Measurements from ENCODE around the gene STAG2.
A peak's percentile ranks its signal among the peaks of the same experiment; 100 is the strongest.

STAG2 gene

DNA sequence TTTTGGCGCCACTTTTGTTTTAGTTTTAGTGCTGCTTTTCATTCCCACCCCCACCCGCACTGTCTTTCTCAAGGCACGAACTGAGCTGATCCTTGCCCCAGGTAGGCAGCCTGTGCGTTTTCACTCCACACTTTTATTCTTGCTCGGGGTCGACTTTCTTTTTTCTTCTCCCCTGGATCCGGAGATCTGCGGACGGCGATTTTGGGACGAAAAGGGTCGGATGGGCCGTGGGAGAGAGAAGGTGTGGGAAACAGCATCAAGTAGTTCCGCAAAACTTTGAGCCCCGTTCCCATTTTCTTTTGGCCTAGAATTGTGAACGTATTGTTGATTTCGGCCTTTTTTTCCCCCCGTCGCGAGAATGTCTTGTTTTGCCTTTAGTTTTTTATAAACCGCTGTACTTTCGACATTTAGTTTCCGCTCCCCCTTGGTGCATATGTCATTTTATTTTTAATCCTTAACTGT, 531 bp downstream of the STAG2 start:
- peak overlapping the region; percentile 72 for H3K4me3 ChIP-seq (ENCODE audit: low read depth, low read length)
- no peak for DNase-seq (ENCODE audit: low read depth, low spot score)
- ChIA-PET POLR2A (no interaction called here), CTCF (no interaction called here)
- TF ChIP-seq, protein P1, sequence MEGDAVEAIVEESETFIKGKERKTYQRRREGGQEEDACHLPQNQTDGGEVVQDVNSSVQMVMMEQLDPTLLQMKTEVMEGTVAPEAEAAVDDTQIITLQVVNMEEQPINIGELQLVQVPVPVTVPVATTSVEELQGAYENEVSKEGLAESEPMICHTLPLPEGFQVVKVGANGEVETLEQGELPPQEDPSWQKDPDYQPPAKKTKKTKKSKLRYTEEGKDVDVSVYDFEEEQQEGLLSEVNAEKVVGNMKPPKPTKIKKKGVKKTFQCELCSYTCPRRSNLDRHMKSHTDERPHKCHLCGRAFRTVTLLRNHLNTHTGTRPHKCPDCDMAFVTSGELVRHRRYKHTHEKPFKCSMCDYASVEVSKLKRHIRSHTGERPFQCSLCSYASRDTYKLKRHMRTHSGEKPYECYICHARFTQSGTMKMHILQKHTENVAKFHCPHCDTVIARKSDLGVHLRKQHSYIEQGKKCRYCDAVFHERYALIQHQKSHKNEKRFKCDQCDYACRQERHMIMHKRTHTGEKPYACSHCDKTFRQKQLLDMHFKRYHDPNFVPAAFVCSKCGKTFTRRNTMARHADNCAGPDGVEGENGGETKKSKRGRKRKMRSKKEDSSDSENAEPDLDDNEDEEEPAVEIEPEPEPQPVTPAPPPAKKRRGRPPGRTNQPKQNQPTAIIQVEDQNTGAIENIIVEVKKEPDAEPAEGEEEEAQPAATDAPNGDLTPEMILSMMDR (IDR thresholded peaks at IDR 0.05; ENCODE audit: insufficient read depth, low read length, missing control alignments) = no peak

DNA sequence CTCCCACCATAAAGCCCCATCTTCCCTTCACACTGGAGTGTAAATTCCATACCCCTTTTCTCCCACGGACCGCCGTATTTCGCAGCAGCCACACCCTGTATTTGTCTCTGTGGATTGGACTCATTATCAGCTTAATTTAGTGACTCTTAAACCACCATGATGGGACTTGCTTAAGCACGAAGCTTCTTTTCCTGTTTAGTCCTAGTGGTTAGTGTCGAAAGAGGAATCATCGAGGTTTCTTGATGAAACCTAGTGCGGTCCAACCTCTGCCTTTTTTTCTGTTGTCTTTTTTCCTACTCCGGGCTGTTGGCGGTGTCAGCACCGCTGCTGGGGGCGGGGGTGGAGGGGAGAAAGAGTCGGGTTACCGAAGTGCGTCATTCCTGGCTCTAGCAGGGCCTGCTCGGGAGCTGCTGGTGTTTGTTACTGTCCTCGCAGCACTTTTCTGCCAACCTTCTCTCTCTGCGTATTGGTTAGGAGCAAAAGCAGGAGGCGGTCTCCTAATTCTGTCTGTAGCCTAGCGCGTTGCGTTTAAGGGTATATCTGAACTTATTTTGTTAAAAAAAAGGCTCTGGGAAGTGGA, 1.4 kb downstream of the STAG2 start:
- TF ChIP-seq, protein P1 (IDR thresholded peaks at IDR 0.05; ENCODE audit: insufficient read depth, low read length, missing control alignments) = no peak
- ChIA-PET CTCF (no interaction called here), POLR2A (no interaction called here)
- peak overlapping the region; percentile 72 for H3K4me3 ChIP-seq (ENCODE audit: low read depth, low read length)
- peak; percentile 77 for DNase-seq (ENCODE audit: low read depth, low spot score)

DNA sequence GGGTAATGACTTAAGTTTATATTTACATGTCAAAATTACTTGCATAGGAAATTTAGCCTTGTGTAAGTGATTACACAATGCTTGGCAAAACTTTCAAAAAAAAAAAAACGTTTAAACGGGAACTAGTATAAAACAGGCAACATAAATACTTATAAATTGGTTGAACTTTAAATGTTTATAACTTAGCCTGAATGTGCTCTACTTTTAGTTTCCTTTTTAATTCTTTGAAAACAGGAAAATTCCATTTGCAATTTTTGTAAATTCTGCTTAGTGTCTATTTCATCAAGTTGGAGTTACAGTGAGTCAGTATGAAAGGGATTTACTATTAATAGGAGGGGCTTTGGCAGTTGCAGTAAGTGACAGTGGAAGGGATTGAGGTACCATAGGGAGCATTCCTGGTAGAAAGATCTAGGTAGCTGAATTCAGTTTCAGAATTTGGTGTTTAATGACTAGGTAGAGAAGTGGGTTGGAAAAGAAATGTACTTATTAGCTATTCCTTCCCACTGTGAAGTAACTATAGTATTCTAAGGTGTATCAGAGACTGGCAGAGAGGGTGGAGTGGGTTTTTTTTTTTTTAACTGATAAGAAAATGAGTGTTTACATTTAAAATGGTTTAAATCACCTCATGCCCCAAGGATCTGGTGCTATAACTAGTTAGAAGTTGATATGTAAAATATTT, 2.8 kb downstream of the STAG2 start:
- ChIA-PET POLR2A (no interaction called here), CTCF (no interaction called here)
- TF ChIP-seq, protein P1 (IDR thresholded peaks at IDR 0.05; ENCODE audit: insufficient read depth, low read length, missing control alignments) = no peak
- peak overlapping the region; percentile 52 for H3K4me3 ChIP-seq (ENCODE audit: low read depth, low read length)
- no peak for DNase-seq (ENCODE audit: low read depth, low spot score)

DNA sequence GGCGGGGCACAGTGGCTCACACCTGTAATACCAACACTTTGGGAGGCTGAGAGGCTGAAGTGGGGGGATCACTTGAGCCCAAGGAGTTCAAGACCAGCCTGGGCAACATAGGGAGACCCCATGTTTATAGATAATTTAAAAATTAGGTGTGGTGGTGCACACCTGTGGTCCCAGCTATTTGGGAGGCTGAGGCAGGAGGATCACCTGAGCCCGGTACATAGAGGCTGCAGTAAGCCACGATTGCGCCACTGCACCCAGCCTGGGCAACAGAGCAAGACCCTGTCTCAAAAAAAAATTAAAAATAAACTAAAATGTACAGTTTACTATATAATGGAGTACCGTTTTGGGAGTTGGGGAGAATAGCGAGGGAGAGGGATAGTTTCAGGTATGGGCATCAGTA, 4.2 kb downstream of the STAG2 start:
- TF ChIP-seq, protein P1 (IDR thresholded peaks at IDR 0.05; ENCODE audit: insufficient read depth, low read length, missing control alignments) = no peak
- ChIA-PET POLR2A (no interaction called here), CTCF (no interaction called here)
- no peak for DNase-seq (ENCODE audit: low read depth, low spot score)
- H3K4me3 ChIP-seq (ENCODE audit: low read depth, low read length) = no peak overlapping the region

DNA sequence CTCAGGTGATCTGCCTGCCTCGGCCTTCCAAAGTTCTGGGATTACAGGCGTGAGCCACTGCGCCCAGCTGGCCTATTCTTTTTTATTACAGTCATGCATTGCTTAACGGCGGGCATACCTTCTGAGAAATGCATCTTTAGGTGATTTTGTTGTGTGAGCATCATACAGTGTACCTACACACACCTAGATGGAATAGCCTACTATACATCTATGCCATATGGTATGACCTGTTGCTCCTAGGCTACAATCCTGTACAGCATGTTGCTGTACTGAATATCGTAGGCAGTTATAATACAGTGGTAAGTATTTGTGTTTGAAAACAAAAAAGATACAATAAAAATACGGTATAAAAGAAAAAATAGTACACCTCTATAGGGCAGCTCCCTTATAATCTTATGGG, 6.0 kb downstream of the STAG2 start:
- H3K4me3 ChIP-seq (ENCODE audit: low read depth, low read length) = no peak overlapping the region
- DNase-seq (ENCODE audit: low read depth, low spot score) = no peak
- TF ChIP-seq, protein P1 (IDR thresholded peaks at IDR 0.05; ENCODE audit: insufficient read depth, low read length, missing control alignments) = no peak
- CTCF ChIA-PET = interaction anchor here (1.2 kb wide), 1 partner anchor 9 kb away, joined by 8 read pairs; no protein-coding TSS in a partner anchor
- POLR2A ChIA-PET = no interaction called here

DNA sequence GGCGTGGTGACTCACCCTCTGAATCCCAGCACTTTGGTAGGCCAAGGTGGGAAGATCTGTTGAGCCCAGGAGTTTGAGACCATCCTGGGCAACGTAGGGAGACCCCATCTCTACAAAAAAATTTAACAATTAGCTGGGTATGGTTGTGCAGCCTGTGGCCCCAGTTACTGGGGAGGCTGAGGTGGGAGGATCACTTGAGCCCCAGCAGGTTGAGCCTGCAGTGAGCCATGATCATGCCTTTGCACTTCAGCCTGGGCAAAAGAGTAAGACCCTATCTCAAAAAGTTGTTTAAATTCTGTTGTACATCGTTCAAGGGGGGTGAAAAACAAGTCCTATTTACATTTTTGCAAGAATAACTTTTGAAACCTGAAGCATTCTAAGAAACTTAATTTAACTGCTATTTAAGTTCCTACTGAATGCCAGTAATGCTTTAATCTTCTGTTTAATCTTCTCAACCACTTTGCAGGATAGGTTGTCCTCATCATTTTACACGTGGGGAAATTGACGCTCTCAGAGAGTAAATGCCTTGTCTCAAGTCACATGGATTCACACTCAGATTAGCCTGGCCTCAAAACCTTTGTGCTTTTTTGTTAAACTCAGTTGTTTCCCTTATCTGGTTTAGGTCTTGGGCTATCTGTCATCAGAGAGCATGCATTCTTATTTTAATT, 7.0 kb downstream of the STAG2 start:
- no peak for DNase-seq (ENCODE audit: low read depth, low spot score)
- POLR2A ChIA-PET = no interaction called here
- H3K4me3 ChIP-seq (ENCODE audit: low read depth, low read length) = no peak overlapping the region
- TF ChIP-seq, protein P1 (IDR thresholded peaks at IDR 0.05; ENCODE audit: insufficient read depth, low read length, missing control alignments) = no peak
- CTCF ChIA-PET = interaction anchor here (1.0 to 1.2 kb wide), 2 partner anchors 8 to 12 kb away, joined by 3 to 8 read pairs; no protein-coding TSS in a partner anchor

All from AG04449 (cell line).